GM18867 (cell line): Measurements from ENCODE around the gene APOH.

Source experiments
- ATAC-seq: cut with Tn5 transposase; IDR thresholded peaks from one replicate; pipeline ENCODE4 v1.9.1; 2021; ENCODE audit warnings: mild to moderate bottlenecking, moderate library complexity; ENCODE audit not compliant: unreplicated experiment

Gene APOH

GRCh38 chr17:66198242-66198641, 31.0 kb downstream of the APOH start:
- no peak for ATAC-seq

DNA sequence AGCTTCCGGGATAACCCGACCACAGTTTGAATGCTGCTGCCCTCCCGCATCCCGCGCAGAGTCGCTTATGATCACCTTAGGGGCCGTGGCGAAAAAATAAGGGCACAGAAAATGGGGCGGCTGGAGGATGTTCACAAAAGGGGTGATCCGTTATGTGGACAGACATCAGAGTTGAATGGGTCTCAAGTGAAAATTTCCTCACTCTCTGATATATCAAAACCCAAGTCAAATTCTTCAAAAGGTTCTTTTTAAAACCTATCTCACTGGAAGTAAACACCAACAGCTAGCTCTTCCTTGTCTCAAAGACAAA, 36.9 kb downstream of the APOH start:
- no peak for ATAC-seq

DNA sequence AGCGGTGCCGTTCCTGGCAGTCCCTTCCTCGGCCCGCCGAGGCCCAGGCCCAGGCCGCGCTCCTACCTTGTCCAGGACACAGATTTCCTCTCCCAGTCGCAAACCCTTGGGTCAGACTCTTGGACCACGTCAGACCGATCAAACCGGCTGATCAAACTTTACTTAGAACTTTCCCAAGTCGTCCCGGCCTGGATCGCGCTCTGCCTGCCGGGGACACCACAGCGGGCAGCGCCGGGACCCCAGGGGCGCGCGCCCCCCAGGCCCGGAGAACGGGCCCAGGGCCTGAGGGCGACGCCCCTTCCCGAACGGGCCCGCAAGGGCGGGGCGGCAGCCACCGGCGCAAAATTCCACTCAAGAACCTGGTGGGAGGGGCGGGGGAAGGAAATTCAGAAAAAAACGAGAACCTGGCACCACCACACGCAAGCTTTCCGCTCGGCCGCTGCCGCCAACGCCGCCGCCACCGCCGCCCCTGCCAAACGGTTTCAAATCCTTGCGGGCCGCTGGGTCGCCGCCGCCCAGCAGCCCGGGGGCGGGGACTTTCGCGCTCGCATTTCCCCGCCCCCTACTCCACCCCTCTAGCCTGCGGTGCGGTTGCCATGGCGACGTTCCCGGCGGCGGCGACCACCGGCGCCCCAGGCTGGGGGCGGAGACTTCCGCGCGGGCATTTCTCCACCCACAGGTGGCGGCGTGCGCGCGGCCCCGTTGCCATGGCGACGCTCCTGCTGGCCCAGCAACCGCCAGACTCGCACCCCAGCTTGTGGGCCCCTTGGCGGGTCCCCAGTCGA, 37.4 kb downstream of the APOH start, which contains the start of gene CEP112:
TSS of gene CEP112 (minus strand) at position 541 of the 785 bp plus-strand sequence.
- ATAC-seq, result peak; percentile 66

DNA sequence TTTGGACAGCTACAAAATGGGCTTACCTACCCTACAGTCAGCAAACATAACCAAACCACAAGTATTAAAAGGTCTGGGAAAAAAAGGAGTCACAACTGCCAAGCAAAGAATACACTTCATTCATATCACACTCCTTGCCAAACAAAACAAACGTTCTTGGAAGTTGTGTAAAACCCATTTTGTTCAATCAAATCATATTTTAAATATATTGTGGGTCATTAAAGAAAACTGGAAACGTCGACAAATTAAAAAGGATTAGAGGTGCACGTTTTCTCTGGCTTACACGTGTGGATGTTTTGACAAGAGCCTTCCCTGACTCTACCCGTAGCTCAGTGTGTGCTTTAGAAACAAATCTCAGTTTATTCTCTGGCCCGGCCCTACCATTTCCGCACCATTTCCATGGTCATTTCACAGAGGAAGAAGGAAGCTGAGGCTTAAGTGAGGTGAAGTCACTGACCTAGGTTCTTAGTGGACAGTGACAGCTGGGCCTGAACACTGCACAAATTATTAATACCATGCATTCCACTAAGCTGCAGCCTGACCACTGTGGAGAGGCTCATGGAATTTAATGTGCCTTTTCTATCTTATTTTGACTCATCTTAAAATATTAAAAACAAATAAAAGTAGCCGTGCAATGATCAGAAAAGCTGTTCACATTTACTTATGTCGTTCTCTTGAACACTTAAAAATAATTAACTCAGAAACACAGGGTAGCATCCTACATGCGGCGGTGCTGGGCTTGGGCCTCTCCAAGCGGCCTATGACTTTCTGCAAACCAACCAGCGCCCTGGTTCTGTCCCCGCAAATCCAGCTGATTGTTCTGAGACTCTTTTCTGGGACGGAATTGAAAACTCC, 38.2 kb downstream of the APOH start:
- no peak for ATAC-seq

DNA sequence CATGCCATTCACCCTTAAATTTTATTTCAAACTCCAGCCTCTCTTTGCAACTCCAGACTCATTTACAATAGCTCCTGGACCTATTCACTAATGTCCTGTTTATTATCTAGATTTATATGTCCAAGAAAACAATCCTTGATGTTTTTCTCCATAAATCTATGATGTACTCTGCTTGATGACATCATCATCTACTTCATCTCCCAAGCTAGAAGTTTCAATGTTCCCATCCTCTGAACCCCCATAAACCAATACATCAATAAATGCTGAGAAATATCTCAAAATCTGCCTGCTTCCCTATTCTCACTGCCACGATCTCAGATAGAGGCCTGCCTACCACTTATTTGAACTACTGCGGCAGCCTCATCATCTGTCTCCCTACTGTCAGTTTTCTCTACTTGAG, 41.5 kb downstream of the APOH start:
- no peak for ATAC-seq

GRCh38 chr17:66185862-66186261, 43.4 kb downstream of the APOH start:
- no peak for ATAC-seq

GRCh38 chr17:66184392-66184791, 44.8 kb downstream of the APOH start:
- ATAC-seq, result no peak

- ATAC-seq, result no peak
Measured at GRCh38 chr17:66183529-66183928, 45.7 kb downstream of the APOH start.

- no peak for ATAC-seq
Measured at GRCh38 chr17:66178642-66179041, 50.6 kb downstream of the APOH start.

GRCh38 chr17:66177048-66177447, 52.2 kb downstream of the APOH start:
- ATAC-seq, result no peak

DNA sequence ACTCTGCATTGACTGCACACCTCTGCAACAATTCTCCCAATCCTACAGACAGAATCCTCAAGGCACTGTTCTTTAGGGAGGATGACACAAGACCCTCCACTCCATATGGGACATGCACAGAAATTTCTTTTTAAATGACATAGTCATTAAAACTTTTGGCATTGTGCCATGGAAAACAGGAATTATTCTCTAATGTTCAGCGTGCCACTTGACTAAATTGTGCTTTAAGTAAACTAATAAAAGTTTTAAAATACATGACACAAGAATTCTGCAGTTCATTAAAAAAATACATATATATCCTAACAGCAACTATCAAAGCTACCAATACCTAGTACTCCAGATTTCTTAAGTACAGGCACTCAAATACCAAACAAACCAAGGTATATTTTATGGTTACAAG, 53.3 kb downstream of the APOH start:
- no peak for ATAC-seq

DNA sequence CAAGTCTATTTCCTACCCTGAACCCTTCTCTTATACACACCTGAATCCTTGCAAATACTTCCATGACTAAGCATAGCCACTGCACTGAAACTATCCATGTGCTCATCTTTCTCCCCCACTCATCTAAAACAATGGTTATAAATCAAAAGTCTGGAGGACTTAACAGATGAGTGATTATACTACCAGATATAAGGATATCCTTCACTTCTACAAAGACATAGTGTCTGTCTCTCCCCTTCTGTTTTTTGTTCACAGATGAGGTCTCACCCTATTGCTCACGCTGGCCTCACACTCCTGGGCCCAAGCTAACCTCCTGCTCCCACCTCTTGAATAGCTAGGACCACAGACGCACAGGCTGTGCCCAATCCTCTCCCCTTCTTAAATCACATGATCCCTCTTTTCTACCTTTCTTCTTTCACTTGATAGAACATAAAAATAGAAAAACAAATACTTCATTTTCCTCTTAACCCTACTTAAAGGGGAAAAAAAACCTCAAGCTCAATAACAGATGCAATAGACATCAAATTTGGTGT, 56.5 kb downstream of the APOH start:
- ATAC-seq, result no peak

GRCh38 chr17:66172144-66172543, 57.1 kb downstream of the APOH start:
- no peak for ATAC-seq

GRCh38 chr17:66171692-66172091, 57.5 kb downstream of the APOH start:
- ATAC-seq, result no peak

- ATAC-seq, result no peak
Measured at GRCh38 chr17:66171172-66171571, 58.0 kb downstream of the APOH start.

DNA sequence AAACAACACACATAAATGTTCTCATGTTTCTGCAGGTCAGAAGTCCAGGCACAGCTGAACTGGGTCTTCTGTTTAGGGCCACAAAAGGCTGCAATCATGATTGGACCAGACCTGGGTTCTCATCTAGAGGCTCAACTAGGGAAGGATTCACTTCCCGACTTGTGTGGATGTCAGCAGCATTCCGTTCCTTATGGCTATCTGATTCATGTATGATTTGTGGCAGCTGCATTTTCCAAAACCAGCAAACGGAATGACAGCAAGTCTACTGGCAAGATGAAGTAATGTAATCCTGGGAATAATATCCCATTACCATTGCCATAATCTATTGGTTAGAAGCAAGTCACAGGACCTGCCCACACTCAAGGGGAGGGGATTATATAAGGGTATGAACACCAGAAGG, 59.4 kb downstream of the APOH start:
- ATAC-seq, result no peak

- no peak for ATAC-seq
Measured at GRCh38 chr17:66167189-66167815, 61.9 kb downstream of the APOH start.

DNA sequence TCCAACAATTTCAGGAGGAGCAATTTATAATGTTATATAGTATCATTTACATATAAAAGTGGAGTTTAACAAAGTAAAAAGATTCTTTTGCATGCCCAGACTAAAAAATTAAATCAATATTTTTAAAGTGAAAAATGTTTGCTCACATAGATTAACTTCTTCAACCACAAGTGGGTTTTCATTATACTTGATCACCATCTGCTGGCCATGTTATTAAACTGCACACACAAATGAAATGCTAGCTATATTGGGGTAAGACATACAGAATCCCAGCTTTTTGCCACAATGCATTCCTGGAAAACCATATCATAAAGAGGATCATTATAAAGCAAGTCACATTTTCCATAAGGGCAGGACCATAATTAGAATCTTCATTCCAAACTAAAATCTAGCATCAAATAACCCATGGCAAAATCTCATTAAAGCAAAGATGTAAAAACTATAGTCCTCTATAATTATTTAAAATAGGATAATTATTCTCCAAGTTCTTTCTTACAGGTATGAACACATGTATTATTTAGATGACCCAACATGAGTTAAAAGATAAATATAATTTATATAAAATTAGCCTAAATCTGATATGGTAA, 63.6 kb downstream of the APOH start:
- ATAC-seq, result no peak
